Activated CD8-positive, alpha-beta memory T cell treated with anti-CD3 and anti-CD28 coated beads, Interleukin-2, amount 50 U/mL, for 4 hours (primary cell): Measurements from ENCODE around the gene NPR2.

Source experiments
- DNase-seq: peaks from one replicate; pipeline ENCODE4 v3.0.0-alpha.2; 2020

The NPR2 gene

DNA sequence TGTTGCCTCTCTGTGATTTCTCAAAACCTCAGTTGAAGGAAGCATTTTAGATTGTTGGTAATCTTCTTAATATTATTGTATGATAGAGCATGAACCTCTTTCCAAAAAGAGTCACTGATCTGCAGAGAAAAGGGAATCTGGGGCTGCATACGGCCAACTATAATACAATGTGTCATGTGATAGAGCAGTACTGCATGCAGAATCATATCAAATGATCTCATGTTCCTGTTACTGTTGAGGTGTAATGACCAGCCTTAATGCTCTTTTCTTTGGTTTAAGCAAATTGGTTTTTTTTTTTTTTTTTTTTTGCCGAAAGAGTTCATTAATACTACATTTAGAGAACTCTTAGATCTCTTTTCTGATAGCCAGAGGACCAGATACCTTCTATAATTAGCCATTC is 24.4 kb upstream of the NPR2 start:
- DNase-seq, result no peak

DNA sequence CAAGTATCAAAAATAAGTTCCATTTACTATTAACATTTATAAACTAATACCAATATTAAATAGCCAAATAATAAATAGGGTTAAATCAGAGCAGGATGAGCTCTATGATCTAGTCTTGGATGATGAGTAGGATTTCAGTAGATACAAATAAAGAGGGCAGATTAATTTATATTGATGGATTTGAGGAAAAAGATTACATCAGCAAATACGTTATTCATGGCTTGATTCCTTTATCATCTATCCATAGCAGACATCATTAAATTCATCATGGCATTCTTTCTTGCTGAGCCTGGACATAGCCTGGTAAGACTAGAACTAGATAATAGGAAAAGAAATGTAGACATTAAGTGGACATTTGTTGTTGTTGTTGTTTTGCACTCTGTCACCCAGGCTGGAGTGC is 23.9 kb upstream of the NPR2 start:
- DNase-seq, result no peak

DNA sequence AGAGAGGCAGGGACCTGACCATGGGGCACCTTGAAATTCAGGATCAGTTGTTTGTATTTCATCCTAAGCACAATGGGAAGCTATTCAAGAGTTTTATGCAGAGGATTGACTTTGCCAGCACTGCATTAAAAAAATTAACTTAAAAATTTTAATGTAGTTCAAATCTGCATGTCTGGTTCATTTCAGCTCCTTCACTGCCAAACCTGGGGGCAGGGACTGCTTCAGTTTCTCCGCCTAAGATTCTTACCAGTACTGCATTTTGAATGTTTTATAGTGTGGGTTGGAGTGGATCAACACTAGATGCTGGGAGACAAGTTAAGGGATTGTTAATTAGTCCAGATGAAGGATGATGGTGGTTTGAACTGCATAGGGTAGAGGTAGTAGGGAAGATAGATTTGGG is 21.6 kb upstream of the NPR2 start:
- no peak for DNase-seq

DNA sequence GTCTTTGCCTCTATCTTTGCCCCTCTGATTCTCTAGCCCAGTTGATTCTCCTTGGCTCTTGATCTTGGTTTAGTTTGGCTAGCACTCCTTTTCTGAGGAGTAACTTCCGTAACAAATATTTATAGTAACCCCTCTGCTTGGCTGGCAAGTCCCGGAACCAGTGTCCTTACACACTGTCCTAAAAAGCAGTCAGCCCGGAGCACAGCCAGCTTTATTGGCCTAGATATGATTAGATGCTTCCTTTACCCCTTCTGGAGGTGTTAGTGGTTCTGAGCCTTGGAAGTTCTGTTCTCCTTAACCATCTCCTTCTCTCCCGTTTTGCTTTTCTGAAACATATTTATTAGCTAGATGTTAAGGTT is 20.3 kb upstream of the NPR2 start:
- DNase-seq, result no peak

DNA sequence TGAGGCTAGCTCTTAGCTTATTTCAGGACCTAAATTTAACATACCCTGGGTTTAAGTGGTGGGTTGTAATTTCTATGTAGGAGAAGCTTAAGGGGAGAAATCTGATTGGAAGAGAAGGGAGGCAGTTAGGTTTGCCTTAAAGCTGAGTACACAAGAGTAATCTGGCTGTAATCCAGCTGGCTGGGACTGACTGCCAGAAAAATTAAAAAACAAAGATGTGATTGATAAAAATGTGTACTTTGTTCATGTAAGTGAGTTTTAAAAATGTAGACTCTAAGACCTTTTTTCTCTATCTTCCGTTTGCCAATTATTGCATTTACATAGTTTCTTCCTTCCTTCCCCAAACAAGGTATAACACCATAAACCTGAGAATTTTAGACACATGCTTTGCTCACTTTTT is 19.9 kb upstream of the NPR2 start:
- no peak for DNase-seq

DNA sequence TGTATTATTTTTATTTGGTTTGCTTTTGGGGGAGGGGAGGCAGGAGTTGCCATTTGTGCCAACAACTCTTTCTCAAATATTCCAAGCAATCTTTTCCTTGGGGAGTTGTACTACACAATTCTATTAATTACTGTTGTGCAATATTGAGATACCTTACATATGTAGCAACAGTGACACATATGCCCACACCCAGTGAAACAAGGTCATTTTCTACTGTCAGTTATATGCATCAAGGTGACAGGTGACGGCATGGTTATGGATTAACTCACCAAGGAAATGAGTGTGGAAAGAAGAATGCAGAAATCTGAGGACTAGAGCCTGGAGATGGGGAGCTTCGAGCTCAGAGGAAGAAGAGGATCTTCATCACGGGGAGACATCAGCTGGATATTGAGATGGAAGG is 19.4 kb upstream of the NPR2 start:
- no peak for DNase-seq

DNA sequence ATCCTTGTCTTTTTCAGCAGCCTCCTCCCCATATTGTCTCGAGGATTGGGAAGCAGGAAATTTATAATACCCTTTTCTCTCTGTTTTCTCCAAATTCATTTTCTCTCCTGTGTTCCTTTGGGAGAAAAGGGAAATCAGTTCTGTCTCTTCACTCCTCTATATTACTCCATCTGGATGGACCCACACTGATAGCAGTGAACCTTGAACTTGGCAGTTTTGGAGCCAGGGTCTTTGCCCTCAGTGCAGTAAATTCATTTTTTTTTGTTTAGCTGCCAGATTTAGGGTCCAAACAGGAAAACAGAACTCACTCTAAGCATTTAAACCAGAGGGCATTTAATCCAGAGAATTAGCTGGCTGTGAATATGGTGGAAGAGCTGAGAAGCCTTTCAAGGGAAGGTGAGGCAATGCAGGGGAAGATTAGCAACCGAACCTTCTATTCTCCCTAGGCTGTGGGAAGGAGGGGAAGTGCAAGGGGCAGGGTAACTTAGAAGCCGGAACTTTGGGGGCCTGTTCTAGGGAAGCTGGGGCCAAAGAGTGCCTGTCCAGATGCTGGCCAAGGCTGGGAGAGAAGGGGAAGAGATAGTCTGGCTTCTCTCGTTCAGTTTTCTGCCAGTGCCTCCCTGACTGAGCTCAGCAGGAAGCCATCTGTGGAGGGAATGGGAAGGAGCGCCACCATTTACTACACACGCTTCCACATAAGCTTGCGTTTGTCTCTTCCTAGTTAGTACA is 16.3 kb upstream of the NPR2 start:
- no peak for DNase-seq

DNA sequence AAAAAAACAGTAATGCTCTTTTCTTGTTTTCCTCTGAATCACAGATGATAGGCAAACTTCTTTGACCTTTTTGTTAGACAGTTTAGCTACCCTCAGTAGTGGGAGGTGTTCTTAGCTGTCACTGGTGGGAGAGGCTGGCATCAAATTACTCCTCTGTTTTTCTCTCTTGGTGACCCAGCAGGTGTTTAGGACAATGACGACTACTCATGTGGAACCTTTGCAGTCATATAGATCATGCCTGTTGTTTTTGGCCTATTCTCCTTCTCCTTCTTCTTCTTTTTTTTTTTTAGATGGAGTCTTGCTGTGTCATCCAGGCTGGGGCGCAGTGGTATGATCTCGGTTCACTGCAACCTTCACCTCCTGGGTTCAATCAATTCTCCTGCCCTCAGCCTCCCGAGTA is 15.4 kb upstream of the NPR2 start:
- no peak for DNase-seq

DNA sequence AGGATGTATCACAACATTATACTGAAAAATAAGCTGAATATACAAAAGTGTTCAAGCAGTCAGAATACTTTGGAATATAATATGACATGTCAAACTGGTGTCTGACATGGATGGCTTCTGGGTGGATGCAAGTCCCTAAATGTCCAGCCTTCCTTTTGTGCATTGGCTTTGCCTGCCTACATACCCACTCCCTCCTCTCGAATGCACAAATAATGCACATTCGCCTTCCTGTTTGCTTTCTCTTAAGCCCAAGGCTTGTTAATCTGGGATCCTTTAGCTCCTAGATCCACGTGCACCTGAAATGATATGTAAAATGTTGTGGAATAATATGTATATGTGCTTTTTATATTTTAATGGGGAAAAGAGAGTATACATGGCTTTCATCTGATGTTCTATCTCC is 12.9 kb upstream of the NPR2 start:
- no peak for DNase-seq

DNA sequence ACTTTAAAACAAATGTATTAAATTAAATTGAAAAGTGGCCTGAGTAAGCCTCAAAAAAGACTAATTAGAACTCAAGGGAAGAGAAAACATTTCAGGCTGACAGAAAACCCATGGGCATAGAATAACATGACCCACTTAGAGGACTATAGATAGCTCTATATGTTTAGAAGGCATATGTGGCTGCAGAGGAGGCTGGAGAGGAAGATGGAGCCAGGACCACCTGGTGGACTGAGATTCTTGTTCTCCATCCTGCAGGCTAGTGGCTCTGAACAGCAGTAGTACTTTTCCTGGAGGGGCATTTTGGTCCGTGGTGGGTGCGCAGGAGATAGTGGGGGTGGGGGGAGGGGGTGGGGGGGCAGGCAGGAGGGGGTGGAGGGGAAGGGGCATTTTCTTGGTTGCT is 10.3 kb upstream of the NPR2 start:
- DNase-seq, result no peak

DNA sequence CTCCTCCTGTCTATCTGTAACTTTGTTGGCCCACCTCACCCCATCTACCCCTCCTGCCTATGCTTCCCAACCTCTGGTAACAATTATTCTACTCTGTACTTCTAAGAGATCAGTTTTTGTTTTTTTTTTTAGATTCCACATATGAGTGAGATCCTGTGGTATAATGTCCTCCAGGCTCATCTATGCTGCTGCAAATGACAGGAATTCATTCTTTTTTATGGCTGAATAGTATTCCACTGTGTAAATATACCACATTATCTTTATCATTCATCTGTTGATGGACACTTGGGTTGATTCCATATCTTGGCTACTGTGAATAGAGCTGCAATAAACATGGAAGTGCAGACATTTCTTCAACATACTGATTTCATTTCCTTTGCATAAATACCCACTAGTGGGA is 8.0 kb upstream of the NPR2 start:
- no peak for DNase-seq

DNA sequence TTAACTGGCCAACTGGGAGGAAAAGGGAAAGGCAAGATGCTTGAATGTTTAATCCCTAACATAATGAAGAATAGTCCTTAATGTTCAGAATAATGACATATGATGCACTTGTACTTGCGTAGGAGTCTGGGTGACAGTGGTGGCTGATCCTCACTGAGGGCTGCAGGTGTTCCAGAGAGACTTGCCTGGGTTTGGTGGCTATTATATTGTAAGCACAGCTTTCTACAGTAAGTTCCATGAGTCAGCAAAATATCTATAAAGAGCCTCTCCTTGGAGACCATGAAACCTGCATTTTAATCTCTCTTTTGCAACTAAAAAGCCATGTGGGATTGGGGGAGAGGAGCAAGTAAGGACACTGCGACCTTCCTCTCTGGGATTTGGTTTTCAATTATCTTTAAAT is 1.9 kb upstream of the NPR2 start:
- DNase-seq, result no peak

DNA sequence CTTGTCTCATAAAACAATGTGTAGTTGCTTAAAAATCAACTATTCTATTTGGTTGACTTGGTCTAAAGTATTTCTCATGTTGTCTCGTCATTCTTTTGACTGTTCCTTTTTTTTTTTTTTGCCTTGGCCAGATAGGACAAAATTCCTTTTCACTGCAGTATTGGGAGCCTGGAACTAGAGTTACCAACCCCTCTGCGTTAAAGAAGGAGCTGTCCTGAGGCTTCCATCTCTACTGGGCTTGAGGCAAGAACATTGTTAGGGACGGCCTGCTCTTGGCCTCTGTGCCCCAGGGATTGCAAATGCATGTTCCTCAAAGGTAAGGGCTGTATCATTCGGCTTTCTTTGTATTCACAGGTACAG is 1.4 kb upstream of the NPR2 start:
- DNase-seq, result no peak

DNA sequence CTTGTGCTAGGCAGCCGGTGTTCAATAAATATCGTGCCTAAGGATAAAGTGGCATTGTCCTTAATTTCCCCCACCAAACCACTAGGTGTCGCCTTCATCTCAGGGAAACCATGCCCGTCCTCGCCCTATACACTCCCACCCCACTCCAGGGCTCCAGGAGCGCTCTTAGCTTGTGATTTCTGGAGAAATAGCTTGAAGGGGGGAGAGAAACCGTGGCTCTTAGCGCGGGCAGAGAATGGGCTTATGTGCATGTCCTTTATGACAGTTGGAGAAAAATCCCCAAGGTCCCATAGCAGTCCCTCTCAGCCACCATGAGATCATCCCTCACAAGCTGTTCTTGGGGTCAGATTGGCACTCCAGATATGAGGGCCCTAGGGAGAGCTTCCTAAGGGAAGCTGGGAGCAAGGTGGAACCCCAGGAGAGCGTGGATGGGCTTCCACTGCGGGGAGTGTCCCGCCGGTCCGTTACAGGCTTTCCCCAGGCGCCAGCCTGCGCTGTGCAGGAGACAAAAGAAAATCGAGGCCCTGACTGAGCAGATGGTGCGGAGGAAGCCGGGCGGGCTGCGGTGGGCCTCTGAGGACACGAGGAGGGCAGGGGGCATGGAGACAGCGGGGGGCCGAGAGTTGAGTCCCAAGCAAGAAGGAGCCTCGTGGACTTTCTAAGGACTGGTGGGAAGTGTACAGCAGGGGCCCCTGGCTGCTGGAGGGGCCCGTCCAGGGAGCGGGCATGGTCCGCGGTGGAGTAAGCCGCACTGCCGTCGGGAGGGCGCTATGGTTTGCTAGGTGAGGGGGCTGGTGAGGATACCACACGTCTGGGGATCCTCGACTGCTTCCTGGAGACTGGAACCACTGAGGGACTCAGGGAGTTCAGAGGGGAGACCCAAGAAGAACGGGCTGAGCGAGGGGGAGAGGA is 750 bp upstream of the NPR2 start:
- peak; percentile 57 for DNase-seq

DNA sequence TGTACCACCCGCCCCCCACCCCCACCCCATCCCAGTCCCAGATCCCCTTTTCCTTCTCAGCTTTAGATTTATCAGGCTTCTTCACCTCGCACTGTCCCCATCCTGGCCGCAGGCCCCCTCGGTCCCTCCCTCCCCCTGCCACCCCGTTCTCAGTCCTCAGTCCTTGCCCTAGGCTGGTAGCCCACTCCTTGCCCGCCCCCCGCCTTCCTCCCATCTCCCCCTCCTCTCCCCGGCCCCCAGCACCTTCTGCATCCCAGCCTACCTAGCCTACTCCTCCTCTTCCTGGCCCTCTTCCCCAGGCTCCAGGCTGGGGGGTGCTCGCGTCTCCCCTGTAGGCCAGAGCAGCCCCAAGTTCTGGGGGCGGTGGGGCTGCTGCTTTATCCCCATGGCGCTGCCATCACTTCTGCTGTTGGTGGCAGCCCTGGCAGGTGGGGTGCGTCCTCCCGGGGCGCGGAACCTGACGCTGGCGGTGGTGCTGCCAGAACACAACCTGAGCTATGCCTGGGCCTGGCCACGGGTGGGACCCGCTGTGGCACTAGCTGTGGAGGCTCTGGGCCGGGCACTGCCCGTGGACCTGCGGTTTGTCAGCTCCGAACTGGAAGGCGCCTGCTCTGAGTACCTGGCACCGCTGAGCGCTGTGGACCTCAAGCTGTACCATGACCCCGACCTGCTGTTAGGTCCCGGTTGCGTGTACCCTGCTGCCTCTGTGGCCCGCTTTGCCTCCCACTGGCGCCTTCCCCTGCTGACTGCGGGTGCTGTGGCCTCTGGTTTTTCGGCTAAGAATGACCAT is 828 bp downstream of the NPR2 start:
- no peak for DNase-seq

DNA sequence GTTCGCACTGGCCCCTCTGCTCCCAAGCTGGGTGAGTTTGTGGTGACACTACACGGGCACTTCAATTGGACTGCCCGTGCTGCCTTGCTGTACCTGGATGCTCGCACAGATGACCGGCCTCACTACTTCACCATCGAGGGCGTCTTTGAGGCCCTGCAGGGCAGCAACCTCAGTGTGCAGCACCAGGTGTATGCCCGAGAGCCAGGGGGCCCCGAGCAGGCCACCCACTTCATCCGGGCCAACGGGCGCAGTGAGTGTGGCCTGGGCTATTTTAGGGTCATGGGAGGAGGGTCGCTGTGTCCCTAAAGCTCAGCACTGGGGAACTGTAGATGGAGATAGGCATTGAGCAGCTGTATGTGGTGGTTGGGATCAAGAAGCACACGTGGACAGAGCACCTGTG is 1.4 kb downstream of the NPR2 start:
- DNase-seq, result no peak

DNA sequence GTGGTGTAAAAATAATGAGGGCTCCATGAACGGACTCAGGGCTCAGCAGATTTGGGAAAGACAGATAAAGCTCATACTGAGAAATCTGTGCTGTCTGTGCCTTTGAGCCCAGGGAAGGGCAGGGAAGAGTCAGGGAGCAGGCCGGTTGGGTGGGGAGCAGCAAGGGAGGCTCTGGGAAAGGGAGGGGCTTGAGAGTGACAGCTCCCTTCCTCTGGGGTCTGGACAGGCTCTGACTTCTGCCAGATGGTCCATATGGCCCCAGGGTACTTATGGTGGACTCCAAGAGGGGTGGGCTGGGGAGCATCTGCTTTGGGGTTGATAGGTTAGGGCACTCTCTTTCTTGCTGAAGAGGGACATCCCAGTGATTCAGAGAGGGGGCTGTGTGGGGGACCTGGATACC is 2.1 kb downstream of the NPR2 start:
- no peak for DNase-seq

DNA sequence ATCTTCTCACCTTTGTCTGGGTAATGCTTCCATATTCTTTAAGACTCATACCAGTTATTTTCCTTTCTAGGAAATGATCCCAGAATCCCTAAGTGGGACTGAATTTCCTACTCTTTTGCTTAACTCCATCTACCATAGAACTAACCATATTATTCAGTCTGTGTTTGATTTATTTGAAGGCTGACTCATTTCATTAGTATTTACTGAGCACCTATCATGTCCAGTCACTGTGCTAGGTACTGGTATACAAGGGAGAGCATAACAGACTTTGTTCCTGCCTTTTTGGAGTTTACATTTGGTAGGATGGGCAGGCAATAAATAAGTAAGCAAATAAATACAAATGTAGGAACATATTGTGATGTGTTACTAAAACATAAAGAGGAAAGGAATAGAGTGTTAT is 4.3 kb downstream of the NPR2 start:
- DNase-seq, result no peak

DNA sequence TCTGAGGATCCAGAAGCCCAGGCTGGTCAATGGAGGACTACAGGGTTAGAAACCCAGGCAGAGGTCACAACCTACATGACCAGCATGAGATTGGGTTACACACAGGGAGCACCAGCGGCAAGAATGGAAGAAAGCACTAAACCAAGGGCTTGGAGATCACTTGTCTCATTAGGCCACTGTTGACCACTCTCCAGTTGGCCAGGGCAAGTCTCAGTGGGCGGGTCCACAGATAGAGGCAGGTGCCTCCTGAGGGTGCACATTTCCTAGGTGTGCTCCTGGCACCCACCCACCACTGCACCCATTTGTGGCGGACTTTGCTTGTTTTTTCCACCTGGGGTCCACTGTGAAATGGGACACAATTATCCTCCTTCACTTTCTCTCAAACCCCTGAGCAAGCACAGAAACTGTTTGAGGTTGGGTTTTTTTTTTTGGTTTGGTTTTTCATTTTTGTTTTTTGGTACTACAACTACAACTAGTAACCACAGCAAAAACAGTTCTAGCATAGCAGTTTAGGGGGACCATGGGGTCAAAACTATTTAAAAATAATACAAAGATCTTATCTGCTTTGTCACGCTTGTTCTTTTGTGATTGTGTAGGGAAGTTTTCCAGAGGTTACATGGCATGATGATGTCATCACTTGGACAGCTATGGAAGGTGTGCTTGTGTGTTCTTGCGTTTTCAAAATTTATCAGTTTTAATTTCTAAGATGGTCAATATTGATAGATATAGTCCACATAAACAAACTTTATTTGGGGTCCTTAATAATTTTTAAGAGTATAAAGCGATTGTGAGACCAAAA is 6.1 kb downstream of the NPR2 start:
- DNase-seq, result no peak

DNA sequence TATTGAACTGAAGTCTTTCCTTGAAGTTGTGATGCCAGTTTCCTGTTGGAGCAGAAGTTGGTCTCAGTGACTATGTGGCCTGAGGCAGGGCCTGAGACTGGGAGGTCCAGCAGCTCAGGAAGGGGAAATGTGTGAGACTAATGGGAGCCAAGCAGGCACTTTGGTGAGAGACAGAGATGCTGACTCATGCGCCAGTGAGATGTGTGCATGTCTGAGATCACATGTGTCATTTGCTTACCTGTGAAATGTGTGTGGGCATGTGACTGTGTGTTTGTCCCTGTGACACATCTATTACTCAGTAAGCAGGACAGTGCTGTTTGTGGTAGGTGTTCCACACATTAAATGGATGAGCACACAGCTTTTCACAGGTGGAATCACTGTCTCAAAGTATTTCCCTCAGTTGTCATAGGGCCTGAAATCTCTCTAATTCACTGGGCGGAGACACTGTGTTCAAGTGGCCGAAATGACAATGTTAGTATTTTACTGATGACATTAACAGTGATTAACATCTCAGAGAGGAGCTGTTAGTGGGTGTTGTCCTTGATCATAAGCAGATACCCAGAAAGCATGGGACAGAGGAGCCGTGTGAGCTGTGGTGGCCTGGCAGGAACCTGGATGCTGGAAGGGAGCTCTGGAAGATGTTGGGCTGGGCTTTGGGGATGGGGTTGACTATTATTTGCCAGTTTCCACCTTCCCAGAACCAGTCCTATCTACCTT is 7.4 kb downstream of the NPR2 start:
- no peak for DNase-seq

DNA sequence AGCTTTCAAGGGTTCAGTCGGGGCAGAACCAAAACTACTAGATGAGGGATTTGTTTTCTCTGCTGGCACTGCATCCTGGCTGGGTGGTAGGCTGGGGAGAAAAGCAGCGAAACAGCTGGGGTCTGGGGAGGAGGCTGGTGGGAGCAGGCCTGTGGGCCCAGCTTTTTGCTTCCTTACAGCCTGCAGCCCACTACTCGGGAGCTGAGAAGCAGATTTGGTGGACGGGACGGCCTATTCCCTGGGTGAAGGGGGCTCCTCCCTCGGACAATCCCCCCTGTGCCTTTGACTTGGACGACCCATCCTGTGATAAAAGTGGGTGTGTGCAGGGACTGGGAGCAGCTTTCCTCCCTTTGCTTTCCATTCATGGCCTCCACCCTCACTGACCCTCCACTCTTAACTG is 9.1 kb downstream of the NPR2 start:
- no peak for DNase-seq
